GM12864 (cell line): ENCODE measurements around the gene PDE4D.

Experiments used
- DNase-seq: peaks from one replicate; pipeline ENCODE4 v3.0.0-alpha.2; 2011; ENCODE audit warnings: low read depth
- H3K4me3 ChIP-seq: 2 replicates; pipeline ENCODE4 v1.5.1; 2011; ENCODE audit warnings: mild to moderate bottlenecking, low read depth, low read length, control low read depth
- TF ChIP-seq, protein P1 (sequence below): IDR thresholded peaks from 2 replicates; pipeline ENCODE4 v1.5.1; 2011; ENCODE audit warnings: low read depth, mild to moderate bottlenecking, moderate library complexity, low read length, control low read depth, inconsistent platforms; ENCODE audit errors: missing control alignments

Gene PDE4D

DNA sequence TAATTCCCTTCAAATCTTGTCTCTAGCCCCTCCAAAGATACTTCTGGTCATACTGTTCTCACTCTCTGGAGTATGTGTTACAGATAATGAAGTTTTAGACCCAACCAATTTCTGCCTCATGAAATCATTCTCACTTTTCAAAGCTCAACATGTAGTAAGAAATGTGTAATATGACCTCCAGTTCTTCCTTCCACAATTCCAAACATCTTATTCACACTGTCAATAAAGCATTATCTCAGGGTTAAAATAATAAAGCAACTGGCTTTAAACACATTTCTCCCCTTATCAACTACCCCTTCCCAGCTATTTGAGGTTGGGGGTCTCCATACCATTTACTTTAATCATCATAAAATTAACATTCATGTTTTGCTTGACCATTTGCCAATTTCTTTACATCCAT, 656.5 kb downstream of the PDE4D start:
- TF ChIP-seq, protein P1, sequence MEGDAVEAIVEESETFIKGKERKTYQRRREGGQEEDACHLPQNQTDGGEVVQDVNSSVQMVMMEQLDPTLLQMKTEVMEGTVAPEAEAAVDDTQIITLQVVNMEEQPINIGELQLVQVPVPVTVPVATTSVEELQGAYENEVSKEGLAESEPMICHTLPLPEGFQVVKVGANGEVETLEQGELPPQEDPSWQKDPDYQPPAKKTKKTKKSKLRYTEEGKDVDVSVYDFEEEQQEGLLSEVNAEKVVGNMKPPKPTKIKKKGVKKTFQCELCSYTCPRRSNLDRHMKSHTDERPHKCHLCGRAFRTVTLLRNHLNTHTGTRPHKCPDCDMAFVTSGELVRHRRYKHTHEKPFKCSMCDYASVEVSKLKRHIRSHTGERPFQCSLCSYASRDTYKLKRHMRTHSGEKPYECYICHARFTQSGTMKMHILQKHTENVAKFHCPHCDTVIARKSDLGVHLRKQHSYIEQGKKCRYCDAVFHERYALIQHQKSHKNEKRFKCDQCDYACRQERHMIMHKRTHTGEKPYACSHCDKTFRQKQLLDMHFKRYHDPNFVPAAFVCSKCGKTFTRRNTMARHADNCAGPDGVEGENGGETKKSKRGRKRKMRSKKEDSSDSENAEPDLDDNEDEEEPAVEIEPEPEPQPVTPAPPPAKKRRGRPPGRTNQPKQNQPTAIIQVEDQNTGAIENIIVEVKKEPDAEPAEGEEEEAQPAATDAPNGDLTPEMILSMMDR, result no peak
- DNase-seq, result no peak
- H3K4me3 ChIP-seq, result no peak overlapping the region

DNA sequence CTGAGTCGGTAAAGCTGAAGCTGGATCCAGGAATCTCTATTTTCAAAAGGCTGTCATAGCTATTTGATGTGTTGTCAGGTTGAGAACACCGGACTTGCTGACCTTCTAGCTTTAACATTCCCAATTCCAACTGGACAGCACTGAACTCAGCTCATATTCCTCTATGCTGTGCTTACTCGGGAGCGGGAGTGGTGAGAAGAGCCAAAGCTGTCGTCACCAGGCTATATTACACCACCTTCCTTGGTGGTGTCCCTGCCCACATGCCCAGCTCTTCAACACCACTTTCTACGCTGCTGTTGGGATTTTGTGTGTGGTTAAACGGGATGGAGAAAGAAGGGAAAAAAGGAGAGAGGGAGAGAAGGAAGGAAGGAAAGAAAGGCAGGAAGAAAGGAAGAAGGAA, 657.1 kb downstream of the PDE4D start:
- no peak for DNase-seq
- TF ChIP-seq, protein P1, result no peak
- no peak overlapping the region for H3K4me3 ChIP-seq

DNA sequence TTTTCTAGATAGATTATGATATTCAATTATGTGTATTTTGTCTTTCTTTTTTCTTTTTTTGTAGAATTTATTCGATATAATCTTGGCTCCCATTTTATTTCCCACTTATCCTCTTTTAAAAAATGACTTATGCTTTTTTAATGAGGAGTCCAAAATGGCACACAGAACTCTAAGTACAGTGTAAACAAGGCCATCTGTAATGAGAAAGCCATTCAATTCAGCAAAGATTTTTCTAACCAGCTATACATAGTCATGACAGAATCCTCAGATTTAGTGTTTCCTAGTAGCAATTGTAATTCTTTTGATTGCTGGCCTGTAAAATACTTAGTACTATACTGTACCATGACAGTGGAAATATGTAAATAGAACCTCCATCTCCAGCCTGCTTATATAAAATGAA, 659.3 kb downstream of the PDE4D start:
- TF ChIP-seq, protein P1, result no peak
- DNase-seq, result no peak
- H3K4me3 ChIP-seq, result no peak overlapping the region

DNA sequence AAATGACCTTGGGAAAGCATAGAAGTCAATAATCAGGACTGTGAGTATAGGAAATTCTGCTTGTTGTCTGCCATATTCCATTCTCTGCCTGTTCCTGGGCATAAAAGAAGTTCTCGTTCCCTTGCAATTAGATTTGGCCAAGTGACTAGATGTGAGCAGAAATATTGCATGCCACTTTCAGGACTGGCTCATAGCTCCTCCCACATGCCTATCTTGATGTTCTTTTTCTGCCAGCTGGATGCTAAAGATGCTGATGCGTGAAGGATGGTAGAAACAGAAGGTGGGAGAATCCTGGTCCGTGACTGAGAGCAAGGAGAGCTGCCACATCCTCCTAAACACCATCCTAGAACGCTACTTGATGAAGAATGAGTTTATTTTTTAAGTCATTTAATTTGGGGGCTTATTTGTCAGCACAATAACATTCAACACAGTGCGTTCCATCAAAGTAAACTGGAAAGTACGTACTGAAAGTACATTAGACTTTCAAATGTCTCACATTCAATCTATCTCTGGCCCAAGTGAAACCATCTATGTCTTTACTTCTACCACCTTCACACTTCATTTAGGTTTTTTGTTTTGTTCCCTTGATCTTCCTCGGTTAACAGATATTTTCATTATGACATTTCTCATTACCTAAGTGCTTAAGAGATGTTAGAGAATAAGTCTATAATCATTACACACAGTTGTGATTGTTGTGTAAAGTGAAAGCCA, 662.1 kb downstream of the PDE4D start:
- DNase-seq, result no peak
- TF ChIP-seq, protein P1, result no peak
- H3K4me3 ChIP-seq, result no peak overlapping the region

DNA sequence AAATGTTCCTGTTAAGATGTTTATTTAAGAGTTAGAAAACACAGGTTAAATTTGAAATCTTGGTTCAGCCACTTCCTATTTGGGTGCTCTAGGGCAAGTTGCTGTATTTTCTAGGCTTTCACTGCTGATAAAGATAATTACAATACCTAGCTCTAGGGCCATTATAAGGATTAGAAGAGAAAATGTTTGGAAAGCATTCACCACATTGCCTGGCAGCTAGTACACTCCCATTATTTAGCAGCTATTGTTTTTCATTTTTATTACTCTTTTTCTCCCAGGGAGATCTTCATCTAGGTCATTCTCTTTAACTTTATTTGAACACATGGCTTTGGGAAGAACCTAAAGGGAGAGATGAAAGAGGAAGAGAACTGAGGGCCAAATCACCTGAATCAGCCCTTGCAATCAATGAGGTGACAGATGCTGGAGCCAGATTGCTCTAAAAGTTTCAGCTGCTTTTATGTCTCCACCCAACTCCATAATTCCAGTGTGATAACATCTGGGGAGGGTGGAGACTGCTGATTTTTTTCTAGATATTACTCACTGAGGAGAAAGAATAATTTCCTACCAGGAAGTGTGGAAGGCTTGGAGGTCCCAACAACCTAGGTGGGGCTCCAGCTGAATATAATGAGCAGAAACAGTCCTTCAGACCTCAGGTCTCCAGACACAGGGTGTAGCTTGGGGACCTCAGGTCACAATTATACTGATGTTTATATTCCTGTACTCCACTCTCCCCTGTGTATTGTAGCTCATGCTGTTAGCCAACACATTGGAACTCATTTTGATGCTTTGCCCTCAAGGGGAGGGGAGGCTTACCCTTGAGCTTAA, 670.6 kb downstream of the PDE4D start:
- DNase-seq, result no peak
- H3K4me3 ChIP-seq, result no peak overlapping the region
- TF ChIP-seq, protein P1, result no peak

DNA sequence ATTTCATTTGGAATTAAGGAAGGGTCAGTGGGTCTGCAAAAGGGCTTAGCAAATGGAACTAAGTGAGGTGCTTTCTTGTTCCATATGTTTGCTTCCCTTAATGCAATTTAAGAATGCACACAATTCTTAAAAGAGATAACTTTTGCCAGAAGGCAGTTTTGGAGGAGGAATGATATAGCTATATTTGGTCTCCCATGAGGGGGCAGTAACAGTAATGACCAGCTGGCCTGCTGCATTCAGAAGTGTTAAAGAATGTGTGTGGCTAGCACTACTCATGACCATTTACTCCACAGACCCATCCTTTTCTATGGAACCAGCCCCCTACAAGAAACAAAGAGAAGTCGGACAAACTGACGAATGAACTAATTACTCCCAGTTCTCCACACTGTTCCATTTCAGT, 671.8 kb downstream of the PDE4D start:
- H3K4me3 ChIP-seq, result no peak overlapping the region
- TF ChIP-seq, protein P1, result no peak
- DNase-seq, result no peak
